Mucosa of stomach (tissue), 1 donor: ENCODE measurements around the gene ZBTB6.

Experiments
- H3K27me3 ChIP-seq: one replicate; pipeline ENCODE4 v1.7.0; 2013; ENCODE audit warnings: mild to moderate bottlenecking, low read length; ENCODE audit not compliant: control insufficient read depth, insufficient read depth
- H3K36me3 ChIP-seq: one replicate; pipeline ENCODE4 v1.7.0; 2013; ENCODE audit warnings: low read length; ENCODE audit not compliant: control insufficient read depth, insufficient read depth
- H3K4me1 ChIP-seq: one replicate; pipeline ENCODE4 v1.7.0; 2013; ENCODE audit warnings: mild to moderate bottlenecking, low read length; ENCODE audit not compliant: control insufficient read depth, insufficient read depth
- H3K4me3 ChIP-seq: one replicate; pipeline ENCODE4 v1.7.0; 2013; ENCODE audit warnings: low read length
- H3K9ac ChIP-seq: one replicate; pipeline ENCODE4 v1.7.0; 2013; ENCODE audit warnings: mild to moderate bottlenecking, low read length, moderate library complexity
- H3K9me3 ChIP-seq: one replicate; pipeline ENCODE4 v1.7.0; 2013; ENCODE audit warnings: mild to moderate bottlenecking, low read length, moderate library complexity; ENCODE audit not compliant: control insufficient read depth
- donor health status: Pancreatic carcinoma.

ZBTB6 gene

DNA sequence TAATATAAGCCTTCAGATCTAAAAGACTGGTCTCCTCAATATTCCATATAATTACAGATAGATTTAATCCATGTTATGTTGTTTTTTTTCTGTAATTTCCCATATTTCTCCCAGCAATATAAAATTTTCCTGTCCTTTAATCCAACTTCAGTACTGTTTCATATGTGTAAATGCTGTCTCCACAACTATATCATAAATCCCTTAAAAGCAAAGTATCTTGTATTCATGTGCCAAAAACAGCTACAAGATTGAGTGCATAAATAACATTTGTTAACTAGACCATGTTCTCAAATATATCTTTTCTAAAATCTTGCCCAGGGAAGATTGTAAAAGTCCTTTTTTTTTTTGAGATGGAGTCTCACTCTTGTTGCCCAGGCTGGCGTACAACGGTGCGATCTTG, 49.7 kb downstream of the ZBTB6 start:
- Histone ChIP-seq H3K27me3 (no peaks in the 10 kb centered on the region), H3K4me3 (no peak overlapping the region), H3K9ac (no peak overlapping the region), H3K4me1 (no peaks in the 10 kb centered on the region), H3K9me3 (no peaks in the 10 kb centered on the region), H3K36me3 (peaks cover 5% of the 10 kb centered on the region)

DNA sequence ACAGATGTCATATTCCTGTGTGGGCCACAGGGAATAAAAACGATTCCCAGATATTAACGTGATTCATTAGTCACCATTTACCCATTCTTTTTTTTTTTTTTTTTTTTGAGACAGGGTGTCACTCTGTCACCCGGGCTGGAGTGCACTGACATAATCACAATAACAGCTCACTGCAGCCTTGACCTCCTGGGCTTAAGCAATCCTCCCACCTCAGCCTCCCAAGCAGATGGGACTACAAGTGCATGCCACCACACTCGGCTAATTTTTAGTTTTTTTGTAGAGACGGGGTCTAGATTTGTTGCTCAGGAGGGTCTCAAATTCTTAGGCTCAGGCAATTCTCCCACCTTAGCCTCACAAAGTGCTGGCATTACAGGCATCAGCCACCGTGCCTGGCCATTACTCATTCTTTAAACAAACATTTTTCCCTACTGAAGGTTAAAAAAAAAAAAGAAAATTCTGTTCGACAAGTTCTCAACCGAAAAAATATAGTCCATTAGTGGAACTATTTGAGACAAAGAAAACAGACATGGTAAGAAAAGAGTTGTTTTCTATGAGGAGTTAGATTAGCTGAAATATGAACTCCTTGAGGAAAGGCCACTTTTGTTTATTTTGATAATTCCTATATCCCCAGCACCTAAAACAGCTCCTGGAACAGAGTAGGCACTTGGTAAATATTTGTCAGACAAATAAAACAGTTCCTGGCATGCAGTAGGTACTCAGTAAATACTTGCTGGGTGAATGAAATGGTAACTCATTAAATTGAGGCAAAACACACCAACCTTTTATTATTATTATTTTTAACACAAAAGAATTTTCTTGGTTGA, 52.6 kb downstream of the ZBTB6 start:
- Histone ChIP-seq H3K36me3 (peaks cover 7% of the 10 kb centered on the region), H3K4me1 (no peaks in the 10 kb centered on the region), H3K9me3 (no peaks in the 10 kb centered on the region), H3K4me3 (no peak overlapping the region), H3K27me3 (no peaks in the 10 kb centered on the region), H3K9ac (no peak overlapping the region)
